CD4-positive, CD25-positive, alpha-beta regulatory T cell (primary cell): ENCODE measurements around the gene RNF115. TPM values are rescaled to one million over a fixed set of nuclear protein-coding genes. Genes with fewer than 3 reads are reported as not detected.
A peak's percentile ranks its signal among the peaks of the same experiment; 100 is the strongest.
"Not testable (repeated sequence)": the region's sequence is repeated elsewhere in the genome, so short reads cannot be mapped to it uniquely, and the experiment has no call there.

Experiments used
- ATAC-seq, 2 donors: fragments of 150-1000 bp; cut with Tn5 transposase; one replicate each; pipeline ENCODE4 v1.10.0; 2021; ENCODE audit warnings: low read depth in 2 of 2, moderate number of reproducible peaks in 2 of 2, moderate library complexity in 1 of 2
- DNase-seq, 3 donors: peaks; one replicate each; pipeline versions ENCODE4 v3.0.0 to v3.0.0-alpha.2; 2012 to 2022; ENCODE audit warnings: mixed read lengths in 1 of 3
- H3K27ac ChIP-seq: one replicate; pipeline ENCODE4 v1.7.0; 2013; ENCODE audit warnings: mild to moderate bottlenecking, low read length; ENCODE audit not compliant: insufficient read depth, poor library complexity, severe bottlenecking
- H3K27me3 ChIP-seq: one replicate; pipeline ENCODE4 v1.7.0; 2013; ENCODE audit warnings: low read length; ENCODE audit not compliant: control insufficient read depth, insufficient read depth
- H3K36me3 ChIP-seq: one replicate; pipeline ENCODE4 v1.7.0; 2013; ENCODE audit warnings: mild to moderate bottlenecking, low read length, moderate library complexity; ENCODE audit not compliant: control insufficient read depth, insufficient read depth
- H3K4me1 ChIP-seq: 2 replicates; pipeline ENCODE4 v1.7.0; 2013; ENCODE audit warnings: mild to moderate bottlenecking, low read length; ENCODE audit not compliant: insufficient read depth, control insufficient read depth, poor library complexity, severe bottlenecking
- H3K4me3 ChIP-seq: one replicate; pipeline ENCODE4 v1.7.0; 2013; ENCODE audit warnings: low read depth, mild to moderate bottlenecking, low read length, moderate library complexity
- H3K9me3 ChIP-seq, 2 experiments: 1 replicate in 1 of 2; 2 replicates in 1 of 2; pipeline ENCODE4 v1.7.0; 2013; ENCODE audit warnings: low read length in 2 of 2, mild to moderate bottlenecking in 1 of 2, moderate library complexity in 1 of 2; ENCODE audit not compliant: control insufficient read depth in 2 of 2
- H3K27ac Mint-ChIP-seq, 3 donors: one replicate each; pipeline ENCODE4 v1.8.0; 2020 to 2022; ENCODE audit warnings: mild to moderate bottlenecking in 3 of 3, mixed read lengths in 3 of 3, moderate library complexity in 2 of 3
- H3K27me3 Mint-ChIP-seq: one replicate; pipeline ENCODE4 v1.8.0; 2022; ENCODE audit warnings: mild to moderate bottlenecking, mixed read lengths
- H3K36me3 Mint-ChIP-seq: one replicate; pipeline ENCODE4 v1.8.0; 2020; ENCODE audit warnings: mixed read lengths
- H3K4me1 Mint-ChIP-seq, 4 donors: one replicate each; pipeline ENCODE4 v1.8.0; 2020 to 2022; ENCODE audit warnings: mixed read lengths in 4 of 4, mild to moderate bottlenecking in 1 of 4
- H3K4me3 Mint-ChIP-seq, 4 donors: one replicate each; pipeline ENCODE4 v1.8.0; 2020 to 2022; ENCODE audit warnings: mild to moderate bottlenecking in 4 of 4, mixed read lengths in 4 of 4, moderate library complexity in 3 of 4
- H3K9me3 Mint-ChIP-seq, 7 donors: one replicate each; pipeline ENCODE4 v1.8.0; 2020 to 2022; ENCODE audit warnings: mixed read lengths in 7 of 7, mild to moderate bottlenecking in 3 of 7, moderate library complexity in 2 of 7
- polyA plus RNA-seq, 4 donors: library from polyadenylated mRNA; unstranded; fragments of 300-500 nt; fragmentation: Illumina TruSeq; gene quantifications; one replicate each; pipeline ENCODE4 v1.2.3, GENCODE V29; 2021
- total RNA-seq: library from RNA; stranded (reverse); gene quantifications from one replicate; pipeline ENCODE4 v1.2.3, GENCODE V29; 2022

Gene RNF115
- total and polyA plus RNA-seq, 5 donors from 2014 or later: 4.1 to 17.3 (median 6.2) TPM

GRCh38 chr1:145822779-145823331, 1.0 kb downstream of the RNF115 start:
- H3K27ac ChIP-seq, ATAC-seq: not testable (repeated sequence)
- H3K4me3 Mint-ChIP-seq: peak overlapping the region in 3 of 4 donors; percentile 46 to 97 (median 59)

GRCh38 chr1:145818095-145818494, 5.8 kb downstream of the RNF115 start:
- not testable (repeated sequence) for H3K9me3 ChIP-seq, H3K27me3 Mint-ChIP-seq, H3K36me3 Mint-ChIP-seq, H3K36me3 ChIP-seq, H3K27ac ChIP-seq, H3K4me3 ChIP-seq, H3K9me3 Mint-ChIP-seq, H3K4me3 Mint-ChIP-seq, H3K27ac Mint-ChIP-seq, H3K27me3 ChIP-seq, H3K4me1 ChIP-seq
- ATAC-seq: peak in 1 of 2 donors; percentile 29
- H3K4me1 Mint-ChIP-seq: peaks cover 0 to 13% (median 5%) of the 10 kb centered on the region in 4 donors
- DNase-seq: peak in 1 of 3 donors; percentile 6

More at GRCh38 chr1:145822779-145823331, 1.0 kb downstream of the RNF115 start:
- H3K9me3 ChIP-seq, H3K9me3 Mint-ChIP-seq, H3K27me3 ChIP-seq, H3K27me3 Mint-ChIP-seq, DNase-seq: not testable (repeated sequence)
- H3K27ac Mint-ChIP-seq: peak overlapping the region in 1 of 3 donors; percentile 99
- peaks cover 10 to 43% (median 25%) of the 10 kb centered on the region in 4 donors for H3K4me1 Mint-ChIP-seq
- Histone ChIP-seq H3K4me1 (peaks cover 17% of the 10 kb centered on the region), H3K4me3 (peak overlapping the region; percentile 13), H3K36me3 (peaks cover 11% of the 10 kb centered on the region)
- H3K36me3 Mint-ChIP-seq: peaks cover 14% of the 10 kb centered on the region

- not testable (repeated sequence) for H3K9me3 Mint-ChIP-seq, H3K4me3 ChIP-seq, H3K36me3 ChIP-seq, DNase-seq, H3K27ac Mint-ChIP-seq, H3K9me3 ChIP-seq, H3K27ac ChIP-seq, H3K36me3 Mint-ChIP-seq, ATAC-seq, H3K27me3 Mint-ChIP-seq, H3K27me3 ChIP-seq, H3K4me1 ChIP-seq, H3K4me3 Mint-ChIP-seq
- peaks cover 5 to 13% (median 8%) of the 10 kb centered on the region in 4 donors for H3K4me1 Mint-ChIP-seq
Measured at GRCh38 chr1:145812977-145813810, 10.7 kb downstream of the RNF115 start.

- H3K27me3 Mint-ChIP-seq: no peaks in the 10 kb centered on the region
Measured at GRCh38 chr1:145806844-145807243, 17.1 kb downstream of the RNF115 start.

GRCh38 chr1:145806408-145806807, 17.5 kb downstream of the RNF115 start:
- H3K9me3 Mint-ChIP-seq: no peaks in the 10 kb centered on the region
- H3K4me1 Mint-ChIP-seq: peaks cover 34 to 61% (median 46%) of the 10 kb centered on the region in 4 donors
- H3K4me3 Mint-ChIP-seq: no peak overlapping the region
- H3K4me3 ChIP-seq: no peak overlapping the region
- H3K9me3 ChIP-seq: no peaks in the 10 kb centered on the region
- H3K27ac ChIP-seq: no peak overlapping the region
- DNase-seq (no peak), ATAC-seq (no peak)
- peak overlapping the region in 1 of 3 donors; percentile 67 for H3K27ac Mint-ChIP-seq
- no peaks in the 10 kb centered on the region for H3K4me1 ChIP-seq
- H3K27me3 Mint-ChIP-seq: no peaks in the 10 kb centered on the region
- no peaks in the 10 kb centered on the region for H3K27me3 ChIP-seq
- H3K36me3 Mint-ChIP-seq: peaks cover 3% of the 10 kb centered on the region
- no peaks in the 10 kb centered on the region for H3K36me3 ChIP-seq

More at GRCh38 chr1:145806844-145807243, 17.1 kb downstream of the RNF115 start:
- peaks cover 3% of the 10 kb centered on the region for H3K36me3 Mint-ChIP-seq
- no peaks in the 10 kb centered on the region for H3K9me3 Mint-ChIP-seq
- H3K27me3 ChIP-seq: no peaks in the 10 kb centered on the region
- H3K27ac ChIP-seq: no peak overlapping the region
- DNase-seq (no peak), ATAC-seq (no peak)
- H3K36me3 ChIP-seq: no peaks in the 10 kb centered on the region
- peaks cover 34 to 56% (median 45%) of the 10 kb centered on the region in 4 donors for H3K4me1 Mint-ChIP-seq
- no peak overlapping the region for H3K27ac Mint-ChIP-seq
- no peak overlapping the region for H3K4me3 Mint-ChIP-seq
- H3K9me3 ChIP-seq: no peaks in the 10 kb centered on the region
- H3K4me3 ChIP-seq: no peak overlapping the region
- no peaks in the 10 kb centered on the region for H3K4me1 ChIP-seq

- Mint-ChIP-seq H3K4me1 (peaks cover 34 to 69% (median 51%) of the 10 kb centered on the region in 4 donors), H3K9me3 (peaks cover 0 to 3% (median 0%) of the 10 kb centered on the region in 7 donors), H3K27ac (no peak overlapping the region), H3K27me3 (no peaks in the 10 kb centered on the region), H3K4me3 (no peak overlapping the region), H3K36me3 (peaks cover 3% of the 10 kb centered on the region)
- ATAC-seq (no peak), DNase-seq (no peak)
- H3K27ac ChIP-seq: no peak overlapping the region
- H3K4me3 ChIP-seq: no peak overlapping the region
- no peaks in the 10 kb centered on the region for H3K36me3 ChIP-seq
- no peaks in the 10 kb centered on the region for H3K9me3 ChIP-seq
- H3K27me3 ChIP-seq: no peaks in the 10 kb centered on the region
- H3K4me1 ChIP-seq: no peaks in the 10 kb centered on the region
Measured at GRCh38 chr1:145805057-145805456, 18.8 kb downstream of the RNF115 start.

GRCh38 chr1:145804235-145805045, 19.5 kb downstream of the RNF115 start:
- H3K9me3 Mint-ChIP-seq: peaks cover 0 to 3% (median 0%) of the 10 kb centered on the region in 7 donors

More at GRCh38 chr1:145804235-145805045, 19.5 kb downstream of the RNF115 start:
- H3K27ac ChIP-seq: no peak overlapping the region
- ATAC-seq: no peak
- no peaks in the 10 kb centered on the region for H3K4me1 ChIP-seq
- Mint-ChIP-seq H3K4me3 (no peak overlapping the region), H3K27me3 (no peaks in the 10 kb centered on the region), H3K4me1 (peaks cover 34 to 71% (median 52%) of the 10 kb centered on the region in 4 donors), H3K27ac (peak overlapping the region in 1 of 3 donors; percentile 90), H3K36me3 (peaks cover 3% of the 10 kb centered on the region)
- H3K4me3 ChIP-seq: no peak overlapping the region
- no peaks in the 10 kb centered on the region for H3K27me3 ChIP-seq
- H3K9me3 ChIP-seq: no peaks in the 10 kb centered on the region
- H3K36me3 ChIP-seq: no peaks in the 10 kb centered on the region
- no peak for DNase-seq
